Panc1 (cell line): ENCODE data around the gene EFR3B. TPM values are rescaled to one million over a fixed set of nuclear protein-coding genes. Genes with fewer than 3 reads are reported as not detected.

Source experiments
- ATAC-seq: fragments of 200-7000 bp; cut with Tn5 transposase; 2 replicates; pipeline ENCODE4 v1.9.1; 2020; ENCODE audit warnings: mild to moderate bottlenecking, moderate library complexity
- BruUV-seq: library from RNA; stranded (reverse); fragments of 400-500 nt; replicated peaks from 2 replicates; lab custom pipeline; 2021; lab: Mats Ljungman, UMichigan
- CTCF ChIA-PET: fragments of 300-600 bp; sonication (Branson Sonifier 250); formaldehyde crosslinking; loops from one replicate; lab custom pipeline; 2022; ENCODE audit warnings: antibody characterized with exemption; lab: Charles Lee
- POLR2A ChIA-PET: fragments of 300-600 bp; sonication (Branson Sonifier 250); formaldehyde crosslinking; loops from one replicate; lab custom pipeline; 2022; ENCODE audit warnings: antibody characterized with exemption; lab: Charles Lee
- DNase-seq: peaks from one replicate; pipeline ENCODE4 v3.0.0-alpha.2; 2010; ENCODE audit warnings: low read depth, low spot score
- H3K27ac ChIP-seq: 2 replicates; pipeline ENCODE4 v1.5.1; 2011; ENCODE audit warnings: mild to moderate bottlenecking, low read length, inconsistent platforms
- H3K27me3 ChIP-seq: fragments of 200-500 bp; sonication (Bioruptor generic); 2 replicates; pipeline ENCODE4 v1.6.0; 2014; ENCODE audit warnings: low read length, inconsistent platforms; ENCODE audit not compliant: control insufficient read depth, insufficient read depth
- H3K36me3 ChIP-seq: fragments of 200-500 bp; sonication (Bioruptor generic); 2 replicates; pipeline ENCODE4 v1.5.1; 2014; ENCODE audit warnings: inconsistent platforms, mild to moderate bottlenecking, low read length, moderate library complexity; ENCODE audit not compliant: control insufficient read depth, insufficient read depth
- H3K4me1 ChIP-seq: 2 replicates; pipeline ENCODE4 v1.5.1; 2011; ENCODE audit warnings: inconsistent platforms, mild to moderate bottlenecking, low read length, moderate library complexity; ENCODE audit not compliant: control insufficient read depth, insufficient read depth
- H3K4me3 ChIP-seq, 2 experiments: 2 replicates each; pipeline ENCODE4 v1.5.1; 2011 to 2012; ENCODE audit warnings: low read depth in 2 of 2, low read length in 2 of 2, mild to moderate bottlenecking in 2 of 2, inconsistent platforms in 1 of 2, moderate library complexity in 1 of 2
- H3K9me3 ChIP-seq: fragments of 200-500 bp; sonication (Bioruptor generic); 2 replicates; pipeline ENCODE4 v1.5.1; 2014; ENCODE audit warnings: low read depth, mild to moderate bottlenecking, inconsistent platforms, low read length, moderate library complexity; ENCODE audit not compliant: control insufficient read depth, insufficient read depth
- POLR2AphosphoS5 ChIP-seq: IDR thresholded peaks from 2 replicates; pipeline ENCODE4 v1.6.1; 2012; ENCODE audit warnings: mild to moderate bottlenecking, low read depth, low read length, moderate library complexity
- REST ChIP-seq, 2 experiments: IDR thresholded peaks; 2 replicates each; pipeline ENCODE4 v1.6.1; 2011 to 2012; ENCODE audit warnings: low read depth in 2 of 2, control low read depth in 1 of 2, low read length in 1 of 2, mild to moderate bottlenecking in 1 of 2, moderate library complexity in 1 of 2; ENCODE audit not compliant: insufficient read depth in 1 of 2
- SIN3A ChIP-seq: IDR thresholded peaks from 2 replicates; pipeline ENCODE4 v1.6.1; 2012; ENCODE audit warnings: low read depth, mild to moderate bottlenecking, low read length, moderate library complexity, borderline replicate concordance; ENCODE audit not compliant: insufficient read depth
- TCF7L2 ChIP-seq: IDR thresholded peaks from 2 replicates; pipeline ENCODE4 v1.6.1; 2011; ENCODE audit warnings: mild to moderate bottlenecking, low read depth, low read length, inconsistent platforms
- in situ Hi-C: cut with HindIII; loops from 2 replicates; pipeline ENCODE4 v1.10.0; 2016; ENCODE audit warnings: low sequenced_read_pairs, low pct_unique_long_range_greater_than_20kb
- intact Hi-C: fragments of 100-400 bp; cut with micrococcal nuclease; formaldehyde crosslinking; loops from one replicate; pipeline ENCODE4 v1.10.0; 2022; ENCODE audit not compliant: unreplicated experiment
- total RNA-seq: library from RNA; stranded (reverse); gene quantifications from one replicate; pipeline ENCODE4 v1.2.1, GENCODE V29; 2021; ENCODE audit not compliant: unreplicated experiment
- TF ChIP-seq, protein P1 (sequence below): fragments of 450-650 bp; IDR thresholded peaks from 2 replicates; pipeline ENCODE4 v1.5.1; 2017; ENCODE audit warnings: mild to moderate bottlenecking

EFR3B gene
- total RNA-seq, 1 experiment from 2014 or later: 8.9 TPM

- ATAC-seq: no peak
- DNase-seq: no peak
- H3K4me1 ChIP-seq: peaks cover 15% of the 10 kb centered on the region
- TF ChIP-seq REST (IDR thresholded peaks at IDR 0.05; ENCODE audit: insufficient read depth in 1 of 2, low read depth in 2 of 2, low read length in 1 of 2) (no peak), SIN3A (no peak), TCF7L2 (no peak), POLR2AphosphoS5 (no peak)
- TF ChIP-seq, protein P1, sequence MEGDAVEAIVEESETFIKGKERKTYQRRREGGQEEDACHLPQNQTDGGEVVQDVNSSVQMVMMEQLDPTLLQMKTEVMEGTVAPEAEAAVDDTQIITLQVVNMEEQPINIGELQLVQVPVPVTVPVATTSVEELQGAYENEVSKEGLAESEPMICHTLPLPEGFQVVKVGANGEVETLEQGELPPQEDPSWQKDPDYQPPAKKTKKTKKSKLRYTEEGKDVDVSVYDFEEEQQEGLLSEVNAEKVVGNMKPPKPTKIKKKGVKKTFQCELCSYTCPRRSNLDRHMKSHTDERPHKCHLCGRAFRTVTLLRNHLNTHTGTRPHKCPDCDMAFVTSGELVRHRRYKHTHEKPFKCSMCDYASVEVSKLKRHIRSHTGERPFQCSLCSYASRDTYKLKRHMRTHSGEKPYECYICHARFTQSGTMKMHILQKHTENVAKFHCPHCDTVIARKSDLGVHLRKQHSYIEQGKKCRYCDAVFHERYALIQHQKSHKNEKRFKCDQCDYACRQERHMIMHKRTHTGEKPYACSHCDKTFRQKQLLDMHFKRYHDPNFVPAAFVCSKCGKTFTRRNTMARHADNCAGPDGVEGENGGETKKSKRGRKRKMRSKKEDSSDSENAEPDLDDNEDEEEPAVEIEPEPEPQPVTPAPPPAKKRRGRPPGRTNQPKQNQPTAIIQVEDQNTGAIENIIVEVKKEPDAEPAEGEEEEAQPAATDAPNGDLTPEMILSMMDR: no peak
- no peaks in the 10 kb centered on the region for H3K9me3 ChIP-seq
- intact Hi-C loops: no loop called here
- no peaks in the 10 kb centered on the region for H3K27me3 ChIP-seq
- H3K4me3 ChIP-seq: no peak overlapping the region
- BruUV-seq: no TSS peak
- in situ Hi-C loops: no loop called here
- H3K27ac ChIP-seq: no peak overlapping the region
- no peaks in the 10 kb centered on the region for H3K36me3 ChIP-seq
- ChIA-PET POLR2A (no interaction called here), CTCF (no interaction called here)
Observed at GRCh38 chr2:25076749-25077148, 34.9 kb downstream of the EFR3B start.

GRCh38 chr2:25077789-25078169 is 35.9 kb downstream of the EFR3B start:
- no peak for TF ChIP-seq REST (IDR thresholded peaks at IDR 0.05; ENCODE audit: insufficient read depth in 1 of 2, low read depth in 2 of 2, low read length in 1 of 2)
- no peak for TF ChIP-seq SIN3A
- TF ChIP-seq POLR2AphosphoS5: no peak
- no peak for TF ChIP-seq TCF7L2
- TF ChIP-seq, protein P1: no peak
- Histone ChIP-seq H3K4me1 (peaks cover 15% of the 10 kb centered on the region), H3K27ac (no peak overlapping the region; the same call in 1 of the 2 replicates), H3K27me3 (no peaks in the 10 kb centered on the region), H3K36me3 (no peaks in the 10 kb centered on the region), H3K9me3 (no peaks in the 10 kb centered on the region), H3K4me3 (no peak overlapping the region)
- CTCF ChIA-PET: no interaction called here
- ATAC-seq (no peak), DNase-seq (no peak)
- in situ Hi-C loops (no loop called here), intact Hi-C loops (no loop called here)
- POLR2A ChIA-PET: no interaction called here
- BruUV-seq: no TSS peak
